Pulmonary artery endothelial cell (primary cell): ENCODE measurements around the gene DGKH. TPM values are rescaled to one million over a fixed set of nuclear protein-coding genes. Genes with fewer than 3 reads are reported as not detected.
"Not testable (repeated sequence)": the region's sequence is repeated elsewhere in the genome, so short reads cannot be mapped to it uniquely, and the experiment has no call there.

Experiments used
- DNase-seq: peaks from one replicate; pipeline ENCODE4 v3.0.0-alpha.2; 2011; ENCODE audit warnings: low read depth, low spot score
- total RNA-seq: library from RNA; depleted of rRNA; stranded (reverse); fragments of >200 nt; gene quantifications from 2 replicates; pipeline ENCODE4 v1.2.3, GENCODE V29; 2014

The DGKH gene
- total RNA-seq, 1 donor from 2014 or later, result 14.8 TPM

DNA sequence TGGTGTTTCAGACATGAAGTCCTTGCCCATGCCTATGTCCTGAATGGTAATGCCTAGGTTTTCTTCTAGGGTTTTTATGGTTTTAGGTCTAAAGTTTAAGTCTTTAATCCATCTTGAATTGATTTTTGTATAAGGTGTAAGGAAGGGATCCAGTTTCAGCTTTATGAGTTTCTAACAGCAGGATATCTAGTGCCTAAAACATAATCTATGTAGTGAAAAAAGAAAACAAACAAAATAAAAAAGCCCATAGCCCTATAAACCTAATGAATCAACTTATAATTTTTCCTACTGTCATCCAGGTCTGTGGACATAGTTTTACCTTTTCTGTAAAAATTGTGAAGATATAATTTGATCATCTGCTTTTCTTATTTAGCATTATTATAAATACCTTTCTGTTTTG is 115.5 kb downstream of the DGKH start:
- not testable (repeated sequence) for DNase-seq

DNA sequence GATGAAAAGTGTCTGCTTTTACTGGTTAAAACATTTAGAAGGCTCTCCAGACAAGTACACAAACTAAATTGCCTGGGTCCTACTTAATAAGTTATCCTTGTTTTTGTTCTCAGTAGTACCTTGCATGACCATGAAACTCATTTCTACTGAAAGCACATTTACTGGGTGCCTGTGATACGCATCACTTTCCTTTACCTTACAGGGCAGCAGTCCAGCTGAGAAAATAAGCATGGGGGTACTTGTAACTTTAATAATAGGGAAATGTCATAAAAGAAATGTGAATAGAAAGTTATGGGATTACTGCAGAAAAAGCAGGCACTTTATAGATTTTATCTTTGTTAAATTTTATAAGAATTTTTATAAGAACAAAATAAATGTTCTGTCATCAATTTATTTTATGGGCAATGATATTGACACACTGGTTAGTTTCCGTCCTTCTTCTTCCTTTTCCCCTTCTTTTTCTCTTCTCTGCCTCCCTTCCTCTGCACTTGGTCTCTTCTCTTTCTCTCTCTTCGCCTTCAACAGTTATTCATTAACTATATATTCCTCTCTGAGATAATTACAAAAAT is 116.2 kb downstream of the DGKH start:
- no peak for DNase-seq

DNA sequence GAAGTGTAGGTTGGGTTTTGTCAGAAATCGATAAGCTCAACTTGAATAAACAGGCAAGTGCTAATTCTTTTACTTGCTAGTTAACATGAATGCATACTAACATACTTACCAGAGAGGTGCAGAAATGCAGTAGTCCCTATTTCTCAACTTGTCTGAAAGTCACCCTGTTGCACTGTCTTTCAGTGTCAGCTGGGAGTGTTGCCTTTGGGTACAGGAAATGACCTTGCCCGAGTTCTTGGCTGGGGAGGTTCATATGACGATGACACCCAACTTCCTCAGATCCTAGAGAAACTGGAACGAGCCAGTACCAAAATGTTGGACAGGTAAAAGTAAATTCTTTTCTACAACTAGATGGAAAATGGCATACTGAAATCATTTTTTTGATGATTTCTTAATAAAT is 120.0 kb downstream of the DGKH start:
- DNase-seq, result no peak

DNA sequence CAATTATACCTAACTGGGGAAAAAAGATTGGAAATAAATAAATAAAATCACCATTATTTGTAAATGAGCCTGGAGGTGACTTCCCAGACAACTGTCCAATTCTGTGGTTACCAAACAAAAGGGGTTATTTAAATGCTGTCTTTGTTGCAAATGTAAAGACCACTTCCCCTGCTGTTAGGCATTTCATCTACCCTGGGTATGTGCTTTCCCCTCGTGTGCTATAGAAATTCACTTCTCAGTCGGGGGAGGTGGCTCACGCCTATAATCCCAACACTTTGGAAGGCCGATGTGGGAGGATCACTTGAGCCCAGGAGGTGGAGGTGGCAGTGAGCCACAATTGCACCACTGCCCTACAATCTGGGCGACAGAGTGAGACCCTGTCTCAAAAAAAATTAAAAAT is 121.6 kb downstream of the DGKH start:
- DNase-seq, result no peak

- DNase-seq, result no peak
Observed at GRCh38 chr13:42173789-42174343, 125.4 kb downstream of the DGKH start.

DNA sequence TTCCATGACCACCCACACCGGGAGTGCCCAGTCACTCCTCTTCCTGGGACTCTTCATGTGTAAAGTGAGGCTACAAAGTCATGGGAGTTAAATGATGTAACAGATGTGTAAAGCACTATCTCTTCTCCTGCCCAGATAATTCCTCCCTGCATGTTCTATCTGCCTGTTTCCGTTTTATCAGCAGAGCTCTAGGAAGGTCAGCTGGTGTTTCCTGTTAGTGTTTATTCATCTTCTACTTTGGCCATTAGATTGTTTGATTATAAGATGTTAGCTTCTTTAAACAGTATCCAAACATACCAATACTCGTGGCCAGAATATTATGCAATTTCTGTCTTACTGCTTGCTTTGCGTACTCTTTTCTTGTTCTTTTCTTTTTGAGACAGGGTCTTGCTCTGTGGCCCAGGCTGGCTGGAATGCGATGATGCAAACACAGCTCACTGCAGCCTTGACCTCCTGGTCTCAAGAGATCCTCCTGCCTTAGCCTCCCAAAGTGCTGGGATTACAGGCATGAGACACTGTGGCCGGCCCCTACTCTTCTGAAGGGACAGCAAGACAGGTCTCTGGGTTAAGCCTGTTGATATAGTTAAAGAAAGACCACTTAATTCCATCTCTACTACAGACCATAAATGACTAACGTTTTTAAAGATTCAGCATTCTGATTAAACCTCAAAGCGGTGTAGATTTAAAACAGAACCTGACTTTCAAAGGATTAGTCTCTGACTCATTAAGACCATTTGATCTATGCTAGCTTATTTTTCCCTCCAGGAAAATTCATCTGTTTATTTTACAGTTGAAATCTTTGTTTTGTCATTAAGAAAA is 126.1 kb downstream of the DGKH start:
- no peak for DNase-seq

DNA sequence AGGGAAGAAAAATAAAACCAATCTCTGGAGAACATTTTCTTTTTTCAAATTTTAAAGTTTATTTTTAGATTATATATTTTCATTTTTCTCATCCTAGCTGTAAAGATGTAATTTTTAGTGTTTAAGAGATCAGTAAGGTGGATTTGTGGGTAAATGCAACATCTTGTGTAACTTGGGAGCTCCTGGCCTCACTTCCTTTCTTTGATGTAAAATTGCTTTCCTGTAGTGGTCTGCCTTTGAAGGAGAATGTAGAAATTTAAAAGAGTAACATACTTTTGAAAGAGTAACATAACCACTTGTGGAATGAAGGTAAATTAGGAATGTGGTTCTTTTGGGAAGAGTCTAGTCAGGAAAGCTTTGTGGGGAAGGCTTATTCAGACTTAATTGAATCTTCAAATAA is 127.8 kb downstream of the DGKH start:
- DNase-seq, result no peak

DNA sequence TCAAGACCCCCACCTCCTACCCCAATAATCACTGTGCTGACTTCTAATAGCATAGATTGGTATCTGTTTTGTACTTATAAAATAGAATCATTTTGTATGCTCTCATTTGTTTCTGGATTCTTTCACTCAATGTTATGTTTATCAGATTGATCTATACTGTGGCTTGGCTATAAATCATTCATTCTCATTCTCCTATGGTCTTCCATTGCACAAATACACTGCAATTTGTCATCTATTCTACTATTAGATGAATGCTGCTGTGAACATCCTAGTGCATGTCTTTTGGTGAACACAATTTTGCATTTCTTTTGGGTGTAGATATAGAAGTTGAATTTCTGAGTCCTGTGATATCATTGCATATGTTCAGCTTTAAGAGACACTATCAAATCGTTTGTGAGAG is 128.7 kb downstream of the DGKH start:
- DNase-seq, result no peak

GRCh38 chr13:42181381-42181953 is 133.0 kb downstream of the DGKH start:
- no peak for DNase-seq

- DNase-seq, result no peak
Observed at GRCh38 chr13:42189061-42189460, 140.6 kb downstream of the DGKH start.

DNA sequence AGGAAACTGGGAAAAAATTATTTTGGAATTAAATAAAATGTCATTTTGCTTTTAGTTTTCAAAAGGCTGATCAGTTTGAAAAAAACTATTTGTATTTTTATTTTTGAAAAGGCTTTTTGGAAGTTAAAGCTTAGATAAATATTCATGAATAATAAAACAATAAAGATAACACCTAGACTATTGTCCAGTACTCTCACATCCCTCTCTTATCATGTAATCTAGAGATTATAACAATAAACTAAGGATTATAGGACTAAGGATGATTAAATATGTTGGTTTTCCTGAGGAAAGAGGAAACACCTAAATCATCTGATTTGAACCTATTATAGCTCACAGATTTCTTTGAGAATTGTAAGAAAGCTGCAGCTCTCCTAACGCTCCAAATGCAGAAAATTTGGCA is 142.1 kb downstream of the DGKH start:
- no peak for DNase-seq

DNA sequence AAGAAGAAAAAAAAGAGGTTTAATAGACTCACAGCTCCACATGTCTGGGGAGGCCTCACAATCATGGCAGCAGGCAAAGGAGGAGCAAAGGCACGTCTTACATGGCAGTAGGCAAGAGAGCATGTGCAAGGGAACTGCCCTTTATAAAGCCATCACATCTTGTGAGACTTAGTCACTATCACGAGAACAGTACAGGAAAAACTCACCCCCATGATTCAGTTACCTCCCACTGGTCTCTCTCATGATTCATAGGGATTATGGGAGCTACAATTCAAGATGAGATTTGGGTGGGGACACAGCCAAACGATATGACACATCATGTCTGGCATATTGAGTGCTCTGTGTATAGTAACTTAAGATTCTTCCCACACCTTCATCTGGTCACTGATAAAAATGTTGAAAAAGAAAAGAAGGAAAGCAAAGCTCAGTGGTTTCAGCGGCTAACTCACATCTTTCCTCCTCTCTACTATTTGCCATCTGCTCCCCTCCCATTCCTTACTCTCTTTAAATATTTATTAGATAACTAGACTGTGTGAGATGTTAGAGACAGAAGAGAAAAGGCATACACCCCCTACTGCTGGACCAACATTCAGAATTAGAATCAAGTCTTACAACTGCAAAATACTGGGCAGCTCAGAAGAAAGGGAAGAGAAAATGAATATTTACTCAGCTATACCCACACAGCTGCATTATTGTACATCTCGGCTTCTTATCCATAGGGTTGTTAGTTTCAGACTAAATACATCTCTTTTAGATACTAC is 163.4 kb downstream of the DGKH start:
- DNase-seq, result no peak

- no peak for DNase-seq
Observed at GRCh38 chr13:42214446-42214845, 166.0 kb downstream of the DGKH start.

DNA sequence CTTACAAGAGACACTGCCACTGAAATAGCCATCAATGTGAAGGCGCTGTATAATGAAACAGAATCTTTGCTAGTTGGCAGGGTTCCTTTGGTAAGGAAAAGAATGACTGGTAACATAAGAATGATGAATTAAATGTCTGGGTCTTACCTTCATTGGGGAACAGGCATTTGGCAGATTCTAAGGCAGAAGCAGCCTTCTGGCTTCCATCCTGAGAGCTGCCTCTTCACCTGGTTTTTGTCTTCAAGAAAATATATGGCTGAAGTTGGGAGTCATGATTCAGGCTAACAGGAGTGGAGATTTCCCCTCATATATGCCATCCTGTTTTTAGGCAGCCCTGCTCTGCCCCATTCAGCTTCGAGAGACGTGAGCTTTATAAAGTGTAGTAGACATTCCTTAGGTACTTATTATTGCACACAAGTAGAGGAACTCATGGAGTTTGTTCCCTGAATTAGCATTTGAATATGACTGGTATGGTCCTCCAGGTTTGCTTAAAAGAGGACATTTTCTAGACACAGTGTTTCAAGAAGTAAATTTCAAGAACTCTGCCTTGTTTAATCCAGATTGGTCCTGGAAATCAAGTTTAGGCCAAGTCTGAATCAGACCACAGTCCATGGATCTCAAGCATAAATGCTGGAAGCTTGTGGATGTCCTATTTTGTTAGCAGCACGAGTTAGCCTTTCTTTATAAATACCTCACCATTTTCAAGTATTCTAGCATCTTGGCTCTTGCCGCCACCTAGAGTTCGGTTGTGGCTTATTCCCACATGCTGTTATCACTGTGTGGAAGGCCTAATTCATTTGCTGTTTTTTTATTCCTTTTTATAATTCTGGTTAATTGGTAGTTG is 167.4 kb downstream of the DGKH start:
- DNase-seq, result peak; percentile 4

- DNase-seq, result no peak
Observed at GRCh38 chr13:42216422-42216735, 167.9 kb downstream of the DGKH start.

DNA sequence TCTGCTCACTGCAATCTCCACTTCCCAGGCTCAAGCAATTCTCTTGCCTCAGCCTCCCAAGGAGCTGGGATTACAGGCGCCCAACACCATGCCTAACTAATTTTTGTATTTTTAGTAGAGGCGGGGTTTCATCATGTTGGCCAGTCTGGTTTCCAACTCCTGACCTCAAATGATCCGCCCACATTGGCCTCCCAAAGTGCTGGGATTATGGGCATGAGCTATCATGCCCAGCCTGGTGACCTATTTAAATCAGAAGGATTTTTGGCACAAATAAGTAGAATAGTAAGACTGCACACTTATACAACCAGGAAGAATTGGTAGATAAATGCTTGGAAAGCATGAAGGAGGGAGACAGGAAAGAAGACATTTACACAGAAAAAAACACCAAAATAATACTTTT is 170.1 kb downstream of the DGKH start:
- DNase-seq, result no peak

- DNase-seq, result no peak
Observed at GRCh38 chr13:42219051-42219450, 170.6 kb downstream of the DGKH start.

- no peak for DNase-seq
Observed at GRCh38 chr13:42219876-42220275, 171.4 kb downstream of the DGKH start.

GRCh38 chr13:42221121-42221765 is 172.8 kb downstream of the DGKH start:
- DNase-seq, result no peak

- no peak for DNase-seq
Observed at GRCh38 chr13:42223681-42224080, 175.2 kb downstream of the DGKH start.

GRCh38 chr13:42225051-42225450 is 176.6 kb downstream of the DGKH start:
- DNase-seq, result no peak
